NT2/D1 (cell line): ENCODE results near the gene MYO9B.

Source experiments
- YY1 ChIP-seq: IDR thresholded peaks from 2 replicates; pipeline ENCODE4 v1.6.1; 2011; ENCODE audit not compliant: insufficient read length, insufficient read depth
- ZNF274 ChIP-seq: IDR thresholded peaks from 2 replicates; pipeline ENCODE4 v1.6.1; 2011; ENCODE audit warnings: mild to moderate bottlenecking, low read depth, low read length

- TF ChIP-seq ZNF274: no peak
- no peak for TF ChIP-seq YY1
These were observed 2.7 kb downstream of the MYO9B start for GRCh38 chr19:17078036-17078919.
